ENCODE results near the gene CLDN6. TPM values are rescaled to one million over a fixed set of nuclear protein-coding genes. Genes with fewer than 3 reads are reported as not detected.

CLDN6 gene
- total RNA-seq, 1 experiment from 2014 or later = 0.49 TPM

- H3K4me1 ChIP-seq (ENCODE audit: control insufficient read depth in 1 of 2, insufficient read depth in 2 of 2, low read length in 2 of 2) = peaks cover 0 to 19% of the 10 kb centered on the region in 2 experiments; a peak in 1 of 4 replicates
- no peaks in the 10 kb centered on the region for H4K20me1 ChIP-seq (ENCODE audit: insufficient read depth)
- no peak overlapping the region for H3K9ac ChIP-seq (ENCODE audit: low read length)
- H3K79me2 ChIP-seq (ENCODE audit: insufficient read depth, low read length) = no peaks in the 10 kb centered on the region
- DNase-seq (ENCODE audit: low read depth, low spot score) = no peak
- no peaks in the 10 kb centered on the region for H3K9me2 ChIP-seq (ENCODE audit: insufficient read depth)
- TF ChIP-seq TCF7L2 (IDR thresholded peaks at IDR 0.05; ENCODE audit: borderline replicate concordance, extremely low read depth, insufficient read depth, insufficient read length) (no peak), YY1 (IDR thresholded peaks at IDR 0.05; ENCODE audit: extremely low read depth, insufficient replicate concordance, low read depth, low read length) (no peak), SP1 (IDR thresholded peaks at IDR 0.05; ENCODE audit: low read depth) (no peak), JUND (IDR thresholded peaks at IDR 0.05) (no peak), SIN3A (IDR thresholded peaks at IDR 0.05; ENCODE audit: low read depth) (no peak), CEBPB (IDR thresholded peaks at IDR 0.05; ENCODE audit: low read depth) (no peak), EZH2phosphoT487 (IDR thresholded peaks at IDR 0.05; ENCODE audit: borderline replicate concordance) (no peak), CBX3 (IDR thresholded peaks at IDR 0.05; ENCODE audit: low read depth) (no peak), EGR1 (IDR thresholded peaks at IDR 0.05; ENCODE audit: low read depth) (no peak), ZFX (IDR thresholded peaks at IDR 0.05) (no peak), FOSL1 (IDR thresholded peaks at IDR 0.05; ENCODE audit: low read depth) (no peak)
- TF ChIP-seq, protein P1, sequence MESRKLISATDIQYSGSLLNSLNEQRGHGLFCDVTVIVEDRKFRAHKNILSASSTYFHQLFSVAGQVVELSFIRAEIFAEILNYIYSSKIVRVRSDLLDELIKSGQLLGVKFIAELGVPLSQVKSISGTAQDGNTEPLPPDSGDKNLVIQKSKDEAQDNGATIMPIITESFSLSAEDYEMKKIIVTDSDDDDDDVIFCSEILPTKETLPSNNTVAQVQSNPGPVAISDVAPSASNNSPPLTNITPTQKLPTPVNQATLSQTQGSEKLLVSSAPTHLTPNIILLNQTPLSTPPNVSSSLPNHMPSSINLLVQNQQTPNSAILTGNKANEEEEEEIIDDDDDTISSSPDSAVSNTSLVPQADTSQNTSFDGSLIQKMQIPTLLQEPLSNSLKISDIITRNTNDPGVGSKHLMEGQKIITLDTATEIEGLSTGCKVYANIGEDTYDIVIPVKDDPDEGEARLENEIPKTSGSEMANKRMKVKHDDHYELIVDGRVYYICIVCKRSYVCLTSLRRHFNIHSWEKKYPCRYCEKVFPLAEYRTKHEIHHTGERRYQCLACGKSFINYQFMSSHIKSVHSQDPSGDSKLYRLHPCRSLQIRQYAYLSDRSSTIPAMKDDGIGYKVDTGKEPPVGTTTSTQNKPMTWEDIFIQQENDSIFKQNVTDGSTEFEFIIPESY (IDR thresholded peaks at IDR 0.05; ENCODE audit: extremely low read depth, insufficient replicate concordance, low read length) = no peak
- TF ChIP-seq, protein P2, sequence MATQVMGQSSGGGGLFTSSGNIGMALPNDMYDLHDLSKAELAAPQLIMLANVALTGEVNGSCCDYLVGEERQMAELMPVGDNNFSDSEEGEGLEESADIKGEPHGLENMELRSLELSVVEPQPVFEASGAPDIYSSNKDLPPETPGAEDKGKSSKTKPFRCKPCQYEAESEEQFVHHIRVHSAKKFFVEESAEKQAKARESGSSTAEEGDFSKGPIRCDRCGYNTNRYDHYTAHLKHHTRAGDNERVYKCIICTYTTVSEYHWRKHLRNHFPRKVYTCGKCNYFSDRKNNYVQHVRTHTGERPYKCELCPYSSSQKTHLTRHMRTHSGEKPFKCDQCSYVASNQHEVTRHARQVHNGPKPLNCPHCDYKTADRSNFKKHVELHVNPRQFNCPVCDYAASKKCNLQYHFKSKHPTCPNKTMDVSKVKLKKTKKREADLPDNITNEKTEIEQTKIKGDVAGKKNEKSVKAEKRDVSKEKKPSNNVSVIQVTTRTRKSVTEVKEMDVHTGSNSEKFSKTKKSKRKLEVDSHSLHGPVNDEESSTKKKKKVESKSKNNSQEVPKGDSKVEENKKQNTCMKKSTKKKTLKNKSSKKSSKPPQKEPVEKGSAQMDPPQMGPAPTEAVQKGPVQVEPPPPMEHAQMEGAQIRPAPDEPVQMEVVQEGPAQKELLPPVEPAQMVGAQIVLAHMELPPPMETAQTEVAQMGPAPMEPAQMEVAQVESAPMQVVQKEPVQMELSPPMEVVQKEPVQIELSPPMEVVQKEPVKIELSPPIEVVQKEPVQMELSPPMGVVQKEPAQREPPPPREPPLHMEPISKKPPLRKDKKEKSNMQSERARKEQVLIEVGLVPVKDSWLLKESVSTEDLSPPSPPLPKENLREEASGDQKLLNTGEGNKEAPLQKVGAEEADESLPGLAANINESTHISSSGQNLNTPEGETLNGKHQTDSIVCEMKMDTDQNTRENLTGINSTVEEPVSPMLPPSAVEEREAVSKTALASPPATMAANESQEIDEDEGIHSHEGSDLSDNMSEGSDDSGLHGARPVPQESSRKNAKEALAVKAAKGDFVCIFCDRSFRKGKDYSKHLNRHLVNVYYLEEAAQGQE (IDR thresholded peaks at IDR 0.05; ENCODE audit: low read depth) = no peak
- TF ChIP-seq, protein P3, sequence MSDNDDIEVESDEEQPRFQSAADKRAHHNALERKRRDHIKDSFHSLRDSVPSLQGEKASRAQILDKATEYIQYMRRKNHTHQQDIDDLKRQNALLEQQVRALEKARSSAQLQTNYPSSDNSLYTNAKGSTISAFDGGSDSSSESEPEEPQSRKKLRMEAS (IDR thresholded peaks at IDR 0.05) = no peak
- intact Hi-C loops (cut with micrococcal nuclease) = loop anchor here (10.0 kb wide), 1 partner anchor 124 kb away; no protein-coding TSS in a partner anchor
- no peaks in the 10 kb centered on the region for H3K9me3 ChIP-seq (ENCODE audit: control insufficient read depth in 1 of 2, insufficient read depth in 1 of 2, low read depth in 1 of 2, low read length in 2 of 2)
- no peak for ATAC-seq
- H3K36me3 ChIP-seq (ENCODE audit: control insufficient read depth in 1 of 2, insufficient read depth in 2 of 2, low read length in 2 of 2) = no peaks in the 10 kb centered on the region
- no peak overlapping the region for H3K27ac ChIP-seq (ENCODE audit: low read depth, low read length)
- CTCF ChIA-PET = interaction anchor here (4.3 kb wide), 1 partner anchor 8 kb away, joined by 16 read pairs; no protein-coding TSS in a partner anchor
- BruUV-seq (replicated peaks) = no TSS peak
- no peak overlapping the region for H3K4me3 ChIP-seq (replicated peaks in 1 of 2; ENCODE audit: low read depth in 1 of 2, low read length in 2 of 2)
- POLR2A ChIA-PET = interaction anchor here (1.3 kb wide), 1 partner anchor 11 kb away, joined by 3 read pairs; no protein-coding TSS in a partner anchor
- H2AFZ ChIP-seq (ENCODE audit: low read depth, low read length, poor library complexity, severe bottlenecking) = no peak overlapping the region
- RAD21 ChIA-PET (ENCODE audit: low non-redundant PET in 1 of 2, low total read pairs in 2 of 2, uncharacterized antibody in 2 of 2, unreplicated experiment in 2 of 2) = no interaction called here
- no peaks in the 10 kb centered on the region for H3K27me3 ChIP-seq (ENCODE audit: insufficient read depth, low read length)
- H3K4me2 ChIP-seq (ENCODE audit: low read length) = no peak overlapping the region
These were observed 33.0 kb upstream of the CLDN6 start for GRCh38 chr16:3051009-3051408.

Data from HCT116 (cell line).